ENCODE results near the gene FARP1. TPM values are rescaled to one million over a fixed set of nuclear protein-coding genes. Genes with fewer than 3 reads are reported as not detected.

The FARP1 gene
- total and polyA plus RNA-seq, 2 of the 8 experiments (the other 6 are each of a cell fraction or from before 2014, with no cell fraction given): 24.7 to 104 TPM

- Histone ChIP-seq H4K91ac (replicated peaks; ENCODE audit: insufficient read length, low read length) (no peak overlapping the region), H2BK20ac (ENCODE audit: low read length) (0 out of 2 replicates have a peak overlapping the region, but pooled peaks have one; percentile 1), H3K4me1 (replicated peaks in 1 of 4; ENCODE audit: control insufficient read depth in 3 of 4, insufficient read depth in 4 of 4, low read length in 3 of 4) (peaks cover 2 to 25% (median 10%) of the 10 kb centered on the region in 4 experiments), H2BK120ac (replicated peaks; ENCODE audit: low read depth, low read length) (no peak overlapping the region), H3K23me2 (ENCODE audit: low read depth, low read length) (no peaks in the 10 kb centered on the region), H4K8ac (ENCODE audit: extremely low read depth, insufficient read depth, low read length) (no peak overlapping the region), H2BK5ac (ENCODE audit: low read depth, low read length) (0 out of 2 replicates have a peak overlapping the region, but pooled peaks have one; percentile 30), H3K14ac (ENCODE audit: insufficient read length) (peak overlapping the region; percentile 78), H3K79me2 (ENCODE audit: control insufficient read depth in 1 of 2, insufficient read depth in 2 of 2, low read length in 2 of 2) (peaks cover 0 to 74% of the 10 kb centered on the region in 2 experiments; a peak in 3 of 4 replicates), H2BK12ac (ENCODE audit: low read depth, low read length) (peak overlapping the region; percentile 6; the same call in 1 of the 2 replicates), H3K9me3 (ENCODE audit: insufficient read depth in 2 of 2, low read depth in 1 of 2, low read length in 1 of 2) (peaks cover 0 to 3% of the 10 kb centered on the region in 2 experiments; a peak in 2 of 4 replicates), H3K4me2 (ENCODE audit: insufficient read depth in 1 of 2, low read depth in 2 of 2, low read length in 2 of 2) (peak overlapping the region; percentile 73 to 91; a peak in 3 of 4 replicates), H2AFZ (ENCODE audit: low read length) (no peak overlapping the region), H3K79me1 (ENCODE audit: low read depth, low read length) (peaks cover 4% of the 10 kb centered on the region; the same call in 1 of the 2 replicates), H3K36me3 (ENCODE audit: control insufficient read depth in 2 of 4, insufficient read depth in 4 of 4, low read length in 3 of 4) (no peaks in the 10 kb centered on the region; a peak in 2 of 8 replicates), H3K23ac (ENCODE audit: insufficient read length) (no peak overlapping the region), H2AK5ac (ENCODE audit: low read depth, low read length) (0 out of 2 replicates have a peak overlapping the region, but pooled peaks have one; percentile 19), H4K5ac (ENCODE audit: insufficient read length, low read depth, low read length) (no peak overlapping the region), H3K9ac (replicated peaks in 1 of 4; ENCODE audit: extremely low read depth in 1 of 4, low read depth in 3 of 4, low read length in 3 of 4) (no peak overlapping the region; a peak in 1 of 7 replicates), H3K56ac (replicated peaks; ENCODE audit: insufficient read length, low read depth, low read length) (no peak overlapping the region), H3K18ac (ENCODE audit: extremely low read depth, low read length) (no peak overlapping the region), H4K20me1 (replicated peaks in 1 of 2; ENCODE audit: control insufficient read depth in 1 of 2, insufficient read depth in 2 of 2, low read length in 2 of 2) (no peaks in the 10 kb centered on the region), H3K27ac (ENCODE audit: low read depth, low read length) (no peak overlapping the region), H3K27me3 (replicated peaks in 1 of 4; ENCODE audit: control insufficient read depth in 3 of 4, extremely low read depth in 1 of 4, insufficient read depth in 3 of 4, low read length in 3 of 4) (no peaks in the 10 kb centered on the region), H3K4me3 (ENCODE audit: extremely low read depth in 1 of 4, insufficient read depth in 2 of 4, low read depth in 3 of 4, low read length in 4 of 4) (no peak overlapping the region), H2BK15ac (ENCODE audit: low read length) (no peak overlapping the region), H3K4ac (replicated peaks; ENCODE audit: insufficient read length, low read depth, low read length) (no peak overlapping the region)
- ChIA-PET CTCF (ENCODE audit: partially characterized antibody) (interaction anchor here (1.2 kb wide), 1 partner anchor 22 kb away, joined by 3 read pairs; no protein-coding TSS in a partner anchor), POLR2A (ENCODE audit: partially characterized antibody) (interaction anchor here (0.8 to 1.2 kb wide), 2 partner anchors 13 to 47 kb away, joined by 3 read pairs; no protein-coding TSS in a partner anchor)
- DNase-seq (ENCODE audit: low read depth in 1 of 2, low spot score in 2 of 2) (no peak), FAIRE-seq (no peak)
- 71% methylated on average over 3 of the region's 4 CpGs; no CpG with 5 or more reads in 1 of the 2 experiments for WGBS, 2 experiments (ENCODE audit: extremely low coverage in 1 of 2, insufficient coverage in 1 of 2, insufficient read length in 1 of 2, insufficient replicate concordance in 2 of 2, low coverage in 1 of 2, low lambda C conversion rate in 2 of 2, missing lambda C conversion rate in 1 of 2)
- TF ChIP-seq ZNF274 (IDR thresholded peaks at IDR 0.05; ENCODE audit: borderline replicate concordance, extremely low read depth, low read length) (no peak), EZH2 (IDR thresholded peaks at IDR 0.05; ENCODE audit: low read depth, low read length, severe bottlenecking) (no peak), POLR2AphosphoS5 (IDR thresholded peaks at IDR 0.05; ENCODE audit: low read depth, low read length) (no peak), SIRT6 (IDR thresholded peaks at IDR 0.05; ENCODE audit: low read length) (no peak), POU5F1 (IDR thresholded peaks at IDR 0.05; ENCODE audit: low read depth, low read length) (no peak), CTCF (IDR thresholded peaks at IDR 0.05; ENCODE audit: control extremely low read depth in 1 of 3, insufficient read depth in 1 of 3, low read depth in 1 of 3, low read length in 3 of 3) (no peak), SIN3A (conservative IDR thresholded peaks at IDR 0.05 in 1 of 2, IDR thresholded peaks at IDR 0.05 in 1 of 2; ENCODE audit: low read depth in 1 of 2, low read length in 2 of 2) (no peak), BACH1 (IDR thresholded peaks at IDR 0.05; ENCODE audit: low read length) (no peak), KDM4A (IDR thresholded peaks at IDR 0.05; ENCODE audit: low read depth, low read length, severe bottlenecking) (no peak), KDM1A (IDR thresholded peaks at IDR 0.05; ENCODE audit: borderline replicate concordance, low read length) (no peak), TCF12 (IDR thresholded peaks at IDR 0.05; ENCODE audit: low read depth, low read length) (no peak)
Observed at GRCh38 chr13:98198683-98199082, 55.8 kb downstream of the FARP1 start.

Data from H1 (cell line).